Measurements from ENCODE around the gene H2AZ1.

The H2AZ1 gene

GRCh38 chr4:99927566-99927965 is 22.5 kb downstream of the H2AZ1 start (continued):
- TF ChIP-seq ZNF704 (tag by site-specific recombination; IDR thresholded peaks at IDR 0.05) (no peak), ZNF426 (tag by site-specific recombination; IDR thresholded peaks at IDR 0.05) (no peak)

- Histone ChIP-seq H3K4me1 (ENCODE audit: control insufficient read depth, insufficient read depth, low read length) (no peaks in the 10 kb centered on the region), H3K36me3 (ENCODE audit: control insufficient read depth in 2 of 2, insufficient read depth in 1 of 2, low read length in 2 of 2) (peaks cover 0 to 43% of the 10 kb centered on the region in 2 experiments; a peak in 1 of 3 replicates), H3K27ac (ENCODE audit: extremely low read depth, low read depth, low read length) (no peak overlapping the region), H3K4me3 (ENCODE audit: low read depth, low read length) (no peak overlapping the region), H3K9me3 (ENCODE audit: control insufficient read depth, insufficient read depth, low read depth, low read length) (no peaks in the 10 kb centered on the region)
- TF ChIP-seq SALL2 (tag by site-specific recombination; IDR thresholded peaks at IDR 0.05; ENCODE audit: borderline replicate concordance) (no peak), ZNF311 (tag by site-specific recombination; IDR thresholded peaks at IDR 0.05; ENCODE audit: borderline replicate concordance) (no peak), ZBTB11 (tag by site-specific recombination; conservative IDR thresholded peaks at IDR 0.05; ENCODE audit: low read depth) (no peak), ZNF501 (tag by site-specific recombination; IDR thresholded peaks at IDR 0.05) (no peak), RBAK (tag by site-specific recombination; IDR thresholded peaks at IDR 0.05) (no peak), HOXD13 (CRISPR knock-in tag; IDR thresholded peaks at IDR 0.05; ENCODE audit: borderline replicate concordance) (no peak), YY2 (tag by site-specific recombination; IDR thresholded peaks at IDR 0.05) (no peak), ZBTB20 (tag by site-specific recombination; IDR thresholded peaks at IDR 0.05) (no peak), BCL11A (tag by site-specific recombination; IDR thresholded peaks at IDR 0.05; ENCODE audit: low read depth) (no peak)
- CTCF ChIA-PET: interaction anchor here (0.6 to 0.7 kb wide), 2 partner anchors 78 to 373 kb away, joined by 3 to 4 read pairs; no protein-coding TSS in a partner anchor
- POLR2A ChIA-PET: no interaction called here
Measured at GRCh38 chr4:99921174-99921573, 28.9 kb downstream of the H2AZ1 start.

GRCh38 chr4:99918656-99919055 is 31.4 kb downstream of the H2AZ1 start:
- no peak for TF ChIP-seq EGR2 (tag by site-specific recombination; IDR thresholded peaks at IDR 0.05; ENCODE audit: low read depth)
- TF ChIP-seq ZNF174 (tag by site-specific recombination; IDR thresholded peaks at IDR 0.05): no peak
- TF ChIP-seq RBAK (tag by site-specific recombination; IDR thresholded peaks at IDR 0.05): no peak
- TF ChIP-seq ELK4 (IDR thresholded peaks at IDR 0.05; ENCODE audit: borderline replicate concordance, low read depth, low read length): no peak
- TF ChIP-seq ZNF112 (tag by site-specific recombination; IDR thresholded peaks at IDR 0.05): no peak
- no peak for TF ChIP-seq GFI1B (tag by site-specific recombination; IDR thresholded peaks at IDR 0.05)
- no peak for TF ChIP-seq ZNF362 (tag by site-specific recombination; IDR thresholded peaks at IDR 0.05)
- TF ChIP-seq MYNN (tag by site-specific recombination; IDR thresholded peaks at IDR 0.05; ENCODE audit: borderline replicate concordance): no peak
- no peak for TF ChIP-seq ZNF707 (tag by site-specific recombination; IDR thresholded peaks at IDR 0.05)
- no peak overlapping the region for H3K27ac ChIP-seq (ENCODE audit: extremely low read depth, low read depth, low read length)
- H3K4me1 ChIP-seq (ENCODE audit: control insufficient read depth, insufficient read depth, low read length): no peaks in the 10 kb centered on the region
- peaks cover 0 to 45% of the 10 kb centered on the region in 2 experiments; a peak in 1 of 3 replicates for H3K36me3 ChIP-seq (ENCODE audit: control insufficient read depth in 2 of 2, insufficient read depth in 1 of 2, low read length in 2 of 2)
- no peak overlapping the region for H3K4me3 ChIP-seq (ENCODE audit: low read depth, low read length)
- ChIA-PET CTCF (no interaction called here), POLR2A (no interaction called here)
- no peaks in the 10 kb centered on the region for H3K9me3 ChIP-seq (ENCODE audit: control insufficient read depth, insufficient read depth, low read depth, low read length)
